ENCODE measurements around the gene TMTC1. TPM values are rescaled to one million over a fixed set of nuclear protein-coding genes. Genes with fewer than 3 reads are reported as not detected.

The TMTC1 gene
- total RNA-seq, 2 experiments from 2014 or later = not detected

GRCh38 chr12:29741342-29742241 is 42.1 kb downstream of the TMTC1 start:
- DNase-seq (no peak), ATAC-seq (no peak)
- Mint-ChIP-seq H3K4me1 (ENCODE audit: low read depth) (no peaks in the 10 kb centered on the region), H3K36me3 (ENCODE audit: low read depth) (no peaks in the 10 kb centered on the region), H3K27me3 (no peaks in the 10 kb centered on the region), H3K4me3 (no peak overlapping the region), H3K27ac (no peak overlapping the region), H3K9me3 (no peaks in the 10 kb centered on the region)
- intact Hi-C loops (cut with micrococcal nuclease) = no loop called here
- no peak for TF ChIP-seq CTCF (IDR thresholded peaks at IDR 0.05)
- ChIA-PET CTCF (interaction anchor here (0.6 to 0.9 kb wide), 2 partner anchors 149 to 1720 kb away, joined by 3 to 4 read pairs; no protein-coding TSS in a partner anchor), POLR2A (no interaction called here)

DNA sequence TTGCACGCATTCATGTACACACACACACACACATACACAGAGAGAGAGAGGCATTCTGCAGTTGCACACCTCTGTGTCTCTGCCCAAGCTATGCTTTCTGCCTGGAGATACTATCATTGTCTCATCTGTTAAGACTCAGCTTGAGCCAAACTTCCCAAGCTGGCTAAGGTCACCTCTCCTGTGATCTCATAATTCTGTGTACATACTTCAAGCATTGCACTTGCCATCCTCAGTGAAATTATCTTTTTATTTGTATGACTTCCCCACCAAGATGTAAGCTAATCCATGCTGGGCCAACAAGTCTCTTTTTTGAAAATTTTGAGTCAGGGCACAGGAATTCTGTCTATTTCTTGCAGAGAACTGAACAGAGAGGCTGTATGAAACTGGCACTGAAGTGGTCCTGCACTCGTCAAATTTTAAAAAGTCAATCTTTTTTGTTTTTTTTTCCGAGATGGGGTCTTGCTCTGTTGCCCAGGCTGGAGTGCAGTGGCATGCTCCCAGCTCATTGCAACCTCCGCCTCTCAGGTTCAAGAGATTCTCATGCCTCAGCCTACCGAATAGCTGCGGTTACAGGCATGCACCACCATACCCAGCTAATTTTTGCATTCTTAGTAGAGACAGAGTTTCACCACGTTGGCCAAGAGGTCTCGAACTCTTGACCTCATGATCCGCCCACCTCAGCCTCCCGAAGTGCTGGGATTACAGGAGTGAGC is 44.3 kb downstream of the TMTC1 start:
- no peaks in the 10 kb centered on the region for H3K36me3 Mint-ChIP-seq (ENCODE audit: low read depth)
- H3K4me3 Mint-ChIP-seq = no peak overlapping the region
- ATAC-seq (no peak), DNase-seq (no peak)
- H3K4me1 Mint-ChIP-seq (ENCODE audit: low read depth) = no peaks in the 10 kb centered on the region
- H3K27ac Mint-ChIP-seq = no peak overlapping the region
- no peaks in the 10 kb centered on the region for H3K27me3 Mint-ChIP-seq
- CTCF ChIA-PET = no interaction called here
- no peak for TF ChIP-seq CTCF (IDR thresholded peaks at IDR 0.05)
- POLR2A ChIA-PET = no interaction called here
- H3K9me3 Mint-ChIP-seq = no peaks in the 10 kb centered on the region
- intact Hi-C loops (cut with micrococcal nuclease) = no loop called here

- Mint-ChIP-seq H3K4me1 (ENCODE audit: low read depth) (no peaks in the 10 kb centered on the region), H3K9me3 (no peaks in the 10 kb centered on the region), H3K27ac (no peak overlapping the region), H3K4me3 (no peak overlapping the region), H3K27me3 (no peaks in the 10 kb centered on the region), H3K36me3 (ENCODE audit: low read depth) (no peaks in the 10 kb centered on the region)
- intact Hi-C loops (cut with micrococcal nuclease) = no loop called here
- no peak for ATAC-seq
- no peak for TF ChIP-seq CTCF (IDR thresholded peaks at IDR 0.05)
- DNase-seq = no peak
- CTCF ChIA-PET = no interaction called here
- POLR2A ChIA-PET = no interaction called here
These were observed 45.4 kb downstream of the TMTC1 start for GRCh38 chr12:29738365-29738764.

GRCh38 chr12:29737644-29738043 is 46.1 kb downstream of the TMTC1 start:
- intact Hi-C loops (cut with micrococcal nuclease) = no loop called here
- no peak for ATAC-seq
- TF ChIP-seq CTCF (IDR thresholded peaks at IDR 0.05) = no peak

GRCh38 chr12:29735604-29736003 is 48.1 kb downstream of the TMTC1 start:
- CTCF ChIA-PET = no interaction called here
- Mint-ChIP-seq H3K36me3 (ENCODE audit: low read depth) (no peaks in the 10 kb centered on the region), H3K27ac (no peak overlapping the region), H3K9me3 (no peaks in the 10 kb centered on the region), H3K27me3 (no peaks in the 10 kb centered on the region), H3K4me3 (no peak overlapping the region), H3K4me1 (ENCODE audit: low read depth) (no peaks in the 10 kb centered on the region)
- intact Hi-C loops (cut with micrococcal nuclease) = no loop called here
- no peak for TF ChIP-seq CTCF (IDR thresholded peaks at IDR 0.05)
- no peak for DNase-seq
- POLR2A ChIA-PET = no interaction called here
- no peak for ATAC-seq

More at GRCh38 chr12:29737644-29738043, 46.1 kb downstream of the TMTC1 start:
- H3K27me3 Mint-ChIP-seq = no peaks in the 10 kb centered on the region
- H3K4me1 Mint-ChIP-seq (ENCODE audit: low read depth) = no peaks in the 10 kb centered on the region
- H3K27ac Mint-ChIP-seq = no peak overlapping the region
- no peaks in the 10 kb centered on the region for H3K36me3 Mint-ChIP-seq (ENCODE audit: low read depth)
- no peak overlapping the region for H3K4me3 Mint-ChIP-seq
- H3K9me3 Mint-ChIP-seq = no peaks in the 10 kb centered on the region
- POLR2A ChIA-PET = no interaction called here
- DNase-seq = no peak
- CTCF ChIA-PET = no interaction called here
